GM12878 (cell line): ENCODE measurements around the gene MGLL. TPM values are rescaled to one million over a fixed set of nuclear protein-coding genes. Genes with fewer than 3 reads are reported as not detected.

Experiments used
- BCL11A ChIP-seq: IDR thresholded peaks from 2 replicates; pipeline ENCODE4 v1.6.1; 2011; ENCODE audit warnings: low read depth, low read length
- BCL3 ChIP-seq: IDR thresholded peaks from 2 replicates; pipeline ENCODE4 v1.6.1; 2011; ENCODE audit warnings: borderline replicate concordance, low read depth, mild to moderate bottlenecking, moderate library complexity, low read length; ENCODE audit not compliant: insufficient read depth, poor library complexity, severe bottlenecking
- BMI1 ChIP-seq: fragments of 450-650 bp; IDR thresholded peaks from 2 replicates; pipeline ENCODE4 v1.6.1; 2016; ENCODE audit warnings: mild to moderate bottlenecking, moderate library complexity, borderline replicate concordance
- CHD2 ChIP-seq: IDR thresholded peaks from 2 replicates; pipeline ENCODE4 v1.6.1; 2011; ENCODE audit warnings: low read depth, low read length, improper control_type of control experiment, borderline replicate concordance
- EGR1 ChIP-seq, 2 experiments: IDR thresholded peaks; 1 replicate in 1 of 2; 2 replicates in 1 of 2; pipeline ENCODE4 v1.6.1; 2011 to 2012; ENCODE audit warnings: low read depth in 2 of 2, low read length in 2 of 2, borderline replicate concordance in 1 of 2, mild to moderate bottlenecking in 1 of 2, moderate library complexity in 1 of 2
- HDAC6 ChIP-seq: fragments of 200-600 bp; sonication (generic); IDR thresholded peaks from one replicate; pipeline ENCODE4 v1.8.0; 2017; ENCODE audit warnings: antibody characterized with exemption; ENCODE audit not compliant: unreplicated experiment
- JUNB ChIP-seq: IDR thresholded peaks from 2 replicates; pipeline ENCODE4 v1.6.1; 2016; ENCODE audit warnings: antibody characterized with exemption, mild to moderate bottlenecking
- MAX ChIP-seq: IDR thresholded peaks from 2 replicates; pipeline ENCODE4 v1.6.1; 2012; ENCODE audit warnings: low read depth, low read length, improper control_type of control experiment
- MLLT1 ChIP-seq: fragments of 450-650 bp; IDR thresholded peaks from 2 replicates; pipeline ENCODE4 v1.6.1; 2016; ENCODE audit warnings: mild to moderate bottlenecking
- MXI1 ChIP-seq: fragments of 150-350 bp; IDR thresholded peaks from 2 replicates; pipeline ENCODE4 v1.6.1; 2011; ENCODE audit warnings: low read depth, mild to moderate bottlenecking, inconsistent platforms, low read length, improper control_type of control experiment
- MYC ChIP-seq: IDR thresholded peaks from 2 replicates; pipeline ENCODE4 v1.6.1; 2011; ENCODE audit warnings: mild to moderate bottlenecking, low read length, moderate library complexity, inconsistent platforms; ENCODE audit not compliant: insufficient read depth, insufficient replicate concordance, insufficient read length, severe bottlenecking
- NBN ChIP-seq: fragments of 450-650 bp; IDR thresholded peaks from 2 replicates; pipeline ENCODE4 v1.6.1; 2016
- NR2F1 ChIP-seq: fragments of 450-650 bp; conservative IDR thresholded peaks from 2 replicates; pipeline ENCODE4 v1.6.1; 2017; ENCODE audit warnings: mild to moderate bottlenecking
- PAX5 ChIP-seq: IDR thresholded peaks from 2 replicates; pipeline ENCODE4 v1.6.1; 2011; ENCODE audit warnings: low read depth, low read length, borderline replicate concordance
- PAX8 ChIP-seq: fragments of 450-650 bp; IDR thresholded peaks from 2 replicates; pipeline ENCODE4 v1.6.1; 2017; ENCODE audit warnings: mild to moderate bottlenecking, moderate library complexity
- POU2F2 ChIP-seq: IDR thresholded peaks from 3 replicates; pipeline ENCODE4 v1.6.1; 2011; ENCODE audit warnings: low read depth, mild to moderate bottlenecking, low read length, borderline replicate concordance
- RAD51 ChIP-seq: fragments of 450-650 bp; IDR thresholded peaks from 2 replicates; pipeline ENCODE4 v1.6.1; 2016; ENCODE audit warnings: moderate library complexity, mild to moderate bottlenecking, inconsistent platforms
- RELA ChIP-seq: fragments of 450-650 bp; IDR thresholded peaks from 2 replicates; pipeline ENCODE4 v1.8.0; 2014; ENCODE audit warnings: borderline replicate concordance; ENCODE audit not compliant: partially characterized antibody
- SMARCA5 ChIP-seq: fragments of 450-650 bp; IDR thresholded peaks from 2 replicates; pipeline ENCODE4 v1.6.1; 2017; ENCODE audit warnings: mild to moderate bottlenecking
- SPI1 ChIP-seq: IDR thresholded peaks from 2 replicates; pipeline ENCODE4 v1.6.1; 2011; ENCODE audit warnings: low read depth, mild to moderate bottlenecking, low read length, moderate library complexity, borderline replicate concordance; ENCODE audit not compliant: insufficient read depth
- TCF12 ChIP-seq: IDR thresholded peaks from 2 replicates; pipeline ENCODE4 v1.6.1; 2011; ENCODE audit warnings: low read depth, mild to moderate bottlenecking, low read length
- TCF3 ChIP-seq: IDR thresholded peaks from 2 replicates; pipeline ENCODE4 v1.6.1; 2012; ENCODE audit warnings: low read depth, mild to moderate bottlenecking, low read length, borderline replicate concordance; ENCODE audit not compliant: insufficient read depth
- USF1 ChIP-seq: IDR thresholded peaks from 2 replicates; pipeline ENCODE4 v1.6.1; 2011; ENCODE audit warnings: borderline replicate concordance, low read depth, mild to moderate bottlenecking, moderate library complexity, mixed read lengths, low read length; ENCODE audit not compliant: insufficient read depth; ENCODE audit errors: extremely low read length
- WRNIP1 ChIP-seq: IDR thresholded peaks from 2 replicates; pipeline ENCODE4 v1.6.1; 2011; ENCODE audit warnings: low read depth, low read length, improper control_type of control experiment, borderline replicate concordance
- YY1 ChIP-seq: IDR thresholded peaks from 2 replicates; pipeline ENCODE4 v1.6.1; 2011; ENCODE audit warnings: low read depth, mild to moderate bottlenecking, low read length
- ZNF217 ChIP-seq: fragments of 450-650 bp; IDR thresholded peaks from 2 replicates; pipeline ENCODE4 v1.6.1; 2017; ENCODE audit warnings: antibody characterized with exemption, mild to moderate bottlenecking
- ZNF622 ChIP-seq: fragments of 450-650 bp; IDR thresholded peaks from 2 replicates; pipeline ENCODE4 v1.6.1; 2017; ENCODE audit warnings: mild to moderate bottlenecking, inconsistent platforms
- polyA plus RNA-seq, 11 experiments: library from polyadenylated mRNA; depleted of rRNA in 4 of 11; unstranded in 6 of 11; stranded (reverse) in 5 of 11; fragments of >200 nt; fragmentation: Nextera tagmentation in 4 of 11; fragmentation: Illumina TruSeq in 1 of 11; extraction: Ambion mirVana in 4 of 11; extraction: Trizol in 1 of 11; gene quantifications; 1 replicate in 1 of 11; 2 replicates in 10 of 11; pipeline versions ENCODE4 v1.2.1 to v1.2.3, GENCODE V29; 2011 to 2016; ENCODE audit warnings: inconsistent platforms in 2 of 11, missing spikeins in 2 of 11, low read depth in 1 of 11
- total RNA-seq, 4 experiments: library from RNA; depleted of rRNA in 3 of 4; stranded (reverse); fragments of >200 nt in 3 of 4; fragmentation: Illumina TruSeq in 1 of 4; extraction: Trizol in 1 of 4; gene quantifications; 2 replicates each; pipeline versions ENCODE4 v1.2.1 to v1.2.3, GENCODE V29; 2013 to 2021

Gene MGLL
- total and polyA plus RNA-seq, 10 of the 15 experiments (the other 5 are each of a cell fraction or from before 2014, with no cell fraction given), result 44.9 to 177 (median 72.9) TPM

- peak; percentile 71 for TF ChIP-seq USF1
- TF ChIP-seq CHD2, result peak; percentile 45; the same call in 1 of the 2 replicates
- TF ChIP-seq SPI1, result peak; percentile 69
- TF ChIP-seq ZNF217, result peak; percentile 76; the same call in 1 of the 2 replicates
- peak; percentile 44 for TF ChIP-seq YY1
- TF ChIP-seq JUNB, result peak; percentile 95
- no peak for TF ChIP-seq HDAC6
- peak; percentile 77 for TF ChIP-seq BMI1
- peak; percentile 5; the same call in 1 of the 3 replicates for TF ChIP-seq POU2F2
- no peak for TF ChIP-seq WRNIP1
- peak; percentile 10 for TF ChIP-seq RELA
- peak; percentile 95 for TF ChIP-seq PAX8
- no peak for TF ChIP-seq ZNF622
- TF ChIP-seq MLLT1, result peak; percentile 64
- peak; percentile 73; the same call in 1 of the 2 replicates for TF ChIP-seq RAD51
- peak; percentile 79; the same call in 1 of the 2 replicates for TF ChIP-seq MAX
- TF ChIP-seq MYC, result peak; percentile 60
- TF ChIP-seq TCF12, result peak; percentile 98
- TF ChIP-seq NBN, result peak; percentile 87
- peak; percentile 62; the same call in 1 of the 2 replicates for TF ChIP-seq MXI1
- peak; percentile 73 for TF ChIP-seq BCL3
- TF ChIP-seq NR2F1, result peak; percentile 92
- peak; percentile 97 for TF ChIP-seq PAX5
- TF ChIP-seq SMARCA5, result peak; percentile 80; the same call in 1 of the 2 replicates
- peak; percentile 97 for TF ChIP-seq TCF3
- TF ChIP-seq EGR1 (IDR thresholded peaks at IDR 0.05; ENCODE audit: borderline replicate concordance in 1 of 2, low read depth in 2 of 2, low read length in 2 of 2), result 0 out of 3 replicates have a peak, but pooled peaks of 1 of the 2 experiments have one; percentile 28
- TF ChIP-seq BCL11A, result peak; percentile 94
Observed at GRCh38 chr3:127750226-127751031, 71.9 kb downstream of the MGLL start (continued).
